ENCODE data around the gene AGBL4.

- no peak for TF ChIP-seq CTCF (IDR thresholded peaks at IDR 0.05)
- TF ChIP-seq POLR2AphosphoS5 (IDR thresholded peaks at IDR 0.05): no peak
- no peak for TF ChIP-seq EP300 (IDR thresholded peaks at IDR 0.05)
- TF ChIP-seq POLR2A (IDR thresholded peaks at IDR 0.05; ENCODE audit: low read depth): no peak
These were observed 1483.2 kb downstream of the AGBL4 start for GRCh38 chr1:48540587-48540986.
